HEK293 (cell line): ENCODE data around the gene TLE3.

Experiments
- KLF16 ChIP-seq: fragments of 450-650 bp; formaldehyde crosslinking; IDR thresholded peaks from 2 replicates; pipeline ENCODE4 v1.5.1; 2017; ENCODE audit warnings: missing biosample characterization, missing genetic modification characterization
- KLF7 ChIP-seq: fragments of 450-650 bp; formaldehyde crosslinking; IDR thresholded peaks from 2 replicates; pipeline ENCODE4 v1.5.1; 2016; ENCODE audit warnings: missing biosample characterization, missing genetic modification characterization, borderline replicate concordance
- KLF9 ChIP-seq: fragments of 450-650 bp; formaldehyde crosslinking; IDR thresholded peaks from 2 replicates; pipeline ENCODE4 v1.5.1; 2016; ENCODE audit warnings: missing biosample characterization, missing genetic modification characterization, low read depth
- SCRT1 ChIP-seq: fragments of 450-650 bp; formaldehyde crosslinking; IDR thresholded peaks from 2 replicates; pipeline ENCODE4 v1.5.1; 2016; ENCODE audit warnings: missing biosample characterization, missing genetic modification characterization, borderline replicate concordance
- SP2 ChIP-seq: fragments of 450-650 bp; formaldehyde crosslinking; IDR thresholded peaks from 2 replicates; pipeline ENCODE4 v1.5.1; 2016; ENCODE audit warnings: missing biosample characterization, missing genetic modification characterization
- ZBTB20 ChIP-seq: fragments of 450-650 bp; formaldehyde crosslinking; IDR thresholded peaks from 2 replicates; pipeline ENCODE4 v1.5.1; 2016; ENCODE audit warnings: missing biosample characterization, missing genetic modification characterization
- ZBTB48 ChIP-seq: fragments of 450-650 bp; formaldehyde crosslinking; IDR thresholded peaks from 2 replicates; pipeline ENCODE4 v1.5.1; 2016; ENCODE audit warnings: missing biosample characterization, missing genetic modification characterization
- ZBTB7A ChIP-seq: fragments of 450-650 bp; formaldehyde crosslinking; IDR thresholded peaks from 2 replicates; pipeline ENCODE4 v1.5.1; 2016; ENCODE audit warnings: low read depth, missing biosample characterization, missing genetic modification characterization
- ZFP37 ChIP-seq: fragments of 450-650 bp; formaldehyde crosslinking; IDR thresholded peaks from 2 replicates; pipeline ENCODE4 v1.5.1; 2016; ENCODE audit warnings: missing biosample characterization, missing genetic modification characterization
- ZFP41 ChIP-seq: fragments of 450-650 bp; formaldehyde crosslinking; IDR thresholded peaks from 2 replicates; pipeline ENCODE4 v1.5.1; 2016; ENCODE audit warnings: missing biosample characterization, missing genetic modification characterization, borderline replicate concordance
- ZNF132 ChIP-seq: fragments of 450-650 bp; formaldehyde crosslinking; IDR thresholded peaks from 2 replicates; pipeline ENCODE4 v1.5.1; 2017; ENCODE audit warnings: missing biosample characterization, missing genetic modification characterization, borderline replicate concordance
- ZNF157 ChIP-seq: fragments of 450-650 bp; formaldehyde crosslinking; IDR thresholded peaks from 2 replicates; pipeline ENCODE4 v1.5.1; 2016; ENCODE audit warnings: missing biosample characterization, missing genetic modification characterization
- ZNF18 ChIP-seq: fragments of 450-650 bp; formaldehyde crosslinking; IDR thresholded peaks from 2 replicates; pipeline ENCODE4 v1.5.1; 2016; ENCODE audit warnings: missing biosample characterization, missing genetic modification characterization
- ZNF2 ChIP-seq: fragments of 450-650 bp; formaldehyde crosslinking; IDR thresholded peaks from 2 replicates; pipeline ENCODE4 v1.5.1; 2016; ENCODE audit warnings: missing biosample characterization, missing genetic modification characterization
- ZNF23 ChIP-seq: fragments of 450-650 bp; formaldehyde crosslinking; IDR thresholded peaks from 2 replicates; pipeline ENCODE4 v1.5.1; 2016; ENCODE audit warnings: missing biosample characterization, missing genetic modification characterization, borderline replicate concordance
- ZNF24 ChIP-seq: fragments of 450-650 bp; formaldehyde crosslinking; IDR thresholded peaks from 2 replicates; pipeline ENCODE4 v1.5.1; 2016; ENCODE audit warnings: missing biosample characterization, missing genetic modification characterization
- ZNF280D ChIP-seq: fragments of 450-650 bp; formaldehyde crosslinking; IDR thresholded peaks from 2 replicates; pipeline ENCODE4 v1.5.1; 2016; ENCODE audit warnings: missing biosample characterization, missing genetic modification characterization
- ZNF558 ChIP-seq: fragments of 450-650 bp; formaldehyde crosslinking; IDR thresholded peaks from 2 replicates; pipeline ENCODE4 v1.5.1; 2016; ENCODE audit warnings: missing biosample characterization, missing genetic modification characterization
- ZNF561 ChIP-seq: fragments of 450-650 bp; IDR thresholded peaks from 2 replicates; pipeline ENCODE4 v1.5.1; 2018; ENCODE audit warnings: missing biosample characterization, missing genetic modification characterization, borderline replicate concordance
- ZNF596 ChIP-seq: fragments of 450-650 bp; IDR thresholded peaks from 2 replicates; pipeline ENCODE4 v1.5.0; 2018; ENCODE audit warnings: missing biosample characterization, mild to moderate bottlenecking, missing genetic modification characterization, moderate library complexity
- ZNF624 ChIP-seq: fragments of 450-650 bp; formaldehyde crosslinking; IDR thresholded peaks from 2 replicates; pipeline ENCODE4 v1.5.1; 2017; ENCODE audit warnings: missing biosample characterization, missing genetic modification characterization
- ZNF692 ChIP-seq: fragments of 450-650 bp; formaldehyde crosslinking; IDR thresholded peaks from 2 replicates; pipeline ENCODE4 v1.5.1; 2016; ENCODE audit warnings: missing biosample characterization, missing genetic modification characterization
- ZNF76 ChIP-seq: fragments of 450-650 bp; formaldehyde crosslinking; IDR thresholded peaks from 2 replicates; pipeline ENCODE4; 2016; ENCODE audit warnings: low read depth, missing biosample characterization, missing genetic modification characterization, borderline replicate concordance
- ZNF776 ChIP-seq: fragments of 450-650 bp; formaldehyde crosslinking; IDR thresholded peaks from 2 replicates; pipeline ENCODE4 v1.5.0; 2017; ENCODE audit warnings: missing biosample characterization, missing genetic modification characterization, borderline replicate concordance
- ZSCAN16 ChIP-seq: fragments of 450-650 bp; formaldehyde crosslinking; IDR thresholded peaks from 2 replicates; pipeline ENCODE4 v1.5.1; 2016; ENCODE audit warnings: missing biosample characterization, missing genetic modification characterization
- TF ChIP-seq, protein P1 (sequence below): fragments of 450-650 bp; formaldehyde crosslinking; IDR thresholded peaks from 2 replicates; pipeline ENCODE4 v1.5.1; 2016; ENCODE audit warnings: missing biosample characterization, missing genetic modification characterization, low read depth
- TF ChIP-seq, protein P2 (sequence below): fragments of 450-650 bp; formaldehyde crosslinking; IDR thresholded peaks from 2 replicates; pipeline ENCODE4 v1.5.1; 2016; ENCODE audit warnings: missing biosample characterization, missing genetic modification characterization
- TF ChIP-seq, protein P3 (sequence below): sonication (generic); formaldehyde crosslinking; IDR thresholded peaks from 2 replicates; pipeline ENCODE4 v1.8.1; 2022; ENCODE audit warnings: mild to moderate bottlenecking, moderate library complexity, missing genetic modification reagents

Gene TLE3

DNA sequence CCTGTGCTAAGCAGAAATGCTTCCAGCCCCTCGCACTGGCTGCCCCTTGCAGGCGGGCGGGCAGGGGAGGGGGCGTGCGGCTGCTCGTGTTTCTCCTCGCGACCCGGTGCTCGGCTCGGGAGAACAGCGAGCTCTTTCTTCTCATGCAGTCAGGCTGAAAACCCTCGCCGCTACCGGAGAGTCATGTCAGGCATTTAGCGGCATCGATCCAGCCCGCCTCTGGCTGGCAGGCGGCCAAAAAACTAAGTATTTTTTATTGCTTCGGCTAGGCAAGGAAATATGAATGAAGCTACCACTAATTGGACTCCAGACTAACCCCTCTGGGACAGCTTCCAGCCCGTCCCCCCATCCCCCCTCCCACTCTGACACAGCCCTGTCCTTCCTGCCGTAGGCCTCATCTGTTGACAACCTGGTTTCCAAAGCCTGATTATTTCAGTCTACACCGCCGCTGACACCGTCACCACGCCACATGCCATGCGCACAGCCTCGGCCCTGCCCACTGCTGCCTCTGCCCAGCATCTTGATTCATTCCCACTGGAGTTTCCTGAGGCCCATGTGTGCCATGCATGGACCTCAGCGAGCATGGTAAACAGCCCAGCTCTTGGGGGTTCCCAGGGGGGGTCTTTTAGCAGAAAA lies 35.3 kb downstream of the TLE3 start (continued):
- peak; percentile 58; the same call in 1 of the 2 replicates for TF ChIP-seq KLF9
- peak; percentile 91 for TF ChIP-seq ZNF2 (tag by site-specific recombination)
- TF ChIP-seq ZNF157 (tag by site-specific recombination), result no peak
- no peak for TF ChIP-seq ZFP41 (tag by site-specific recombination)
- TF ChIP-seq KLF16 (tag by site-specific recombination), result peak; percentile 85; the same call in 1 of the 2 replicates
- TF ChIP-seq, protein P1, sequence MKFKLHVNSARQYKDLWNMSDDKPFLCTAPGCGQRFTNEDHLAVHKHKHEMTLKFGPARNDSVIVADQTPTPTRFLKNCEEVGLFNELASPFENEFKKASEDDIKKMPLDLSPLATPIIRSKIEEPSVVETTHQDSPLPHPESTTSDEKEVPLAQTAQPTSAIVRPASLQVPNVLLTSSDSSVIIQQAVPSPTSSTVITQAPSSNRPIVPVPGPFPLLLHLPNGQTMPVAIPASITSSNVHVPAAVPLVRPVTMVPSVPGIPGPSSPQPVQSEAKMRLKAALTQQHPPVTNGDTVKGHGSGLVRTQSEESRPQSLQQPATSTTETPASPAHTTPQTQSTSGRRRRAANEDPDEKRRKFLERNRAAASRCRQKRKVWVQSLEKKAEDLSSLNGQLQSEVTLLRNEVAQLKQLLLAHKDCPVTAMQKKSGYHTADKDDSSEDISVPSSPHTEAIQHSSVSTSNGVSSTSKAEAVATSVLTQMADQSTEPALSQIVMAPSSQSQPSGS (tag by site-specific recombination), result 0 out of 2 replicates have a peak, but pooled peaks have one; percentile 44
- peak; percentile 94 for TF ChIP-seq SCRT1 (tag by site-specific recombination)
- TF ChIP-seq ZNF18 (tag by site-specific recombination), result peak; percentile 92
- TF ChIP-seq ZNF280D (tag by site-specific recombination), result no peak
- no peak; the same call in none of the 2 replicates for TF ChIP-seq ZBTB20 (tag by site-specific recombination)
- peak; percentile 82; the same call in 1 of the 2 replicates for TF ChIP-seq ZNF624 (tag by site-specific recombination)
- no peak for TF ChIP-seq ZNF23 (tag by site-specific recombination)
- no peak for TF ChIP-seq ZFP37 (tag by site-specific recombination)
- peak; percentile 88 for TF ChIP-seq ZNF692
- peak; percentile 15; the same call in 1 of the 2 replicates for TF ChIP-seq ZBTB48 (tag by site-specific recombination)
- no peak; the same call in 1 of the 2 replicates for TF ChIP-seq KLF7 (tag by site-specific recombination)
- TF ChIP-seq ZNF558 (tag by site-specific recombination), result no peak; the same call in 1 of the 2 replicates
- peak; percentile 63 for TF ChIP-seq SP2
- peak; percentile 78 for TF ChIP-seq ZNF76 (tag by site-specific recombination)
- peak; percentile 98 for TF ChIP-seq ZNF561 (tag by site-specific recombination)
- peak; percentile 84 for TF ChIP-seq ZNF776 (tag by site-specific recombination)
- peak; percentile 93 for TF ChIP-seq ZNF24 (tag by site-specific recombination)
- TF ChIP-seq ZBTB7A, result no peak
- TF ChIP-seq, protein P2, sequence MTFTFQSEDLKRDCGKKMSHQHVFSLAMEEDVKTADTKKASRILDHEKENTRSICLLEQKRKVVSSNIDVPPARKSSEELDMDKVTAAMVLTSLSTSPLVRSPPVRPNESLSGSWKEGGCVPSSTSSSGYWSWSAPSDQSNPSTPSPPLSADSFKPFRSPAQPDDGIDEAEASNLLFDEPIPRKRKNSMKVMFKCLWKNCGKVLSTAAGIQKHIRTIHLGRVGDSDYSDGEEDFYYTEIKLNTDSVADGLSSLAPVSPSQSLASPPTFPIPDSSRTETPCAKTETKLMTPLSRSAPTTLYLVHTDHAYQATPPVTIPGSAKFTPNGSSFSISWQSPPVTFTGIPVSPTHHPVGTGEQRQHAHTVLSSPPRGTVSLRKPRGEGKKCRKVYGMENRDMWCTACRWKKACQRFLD, result no peak
- TF ChIP-seq, protein P3, sequence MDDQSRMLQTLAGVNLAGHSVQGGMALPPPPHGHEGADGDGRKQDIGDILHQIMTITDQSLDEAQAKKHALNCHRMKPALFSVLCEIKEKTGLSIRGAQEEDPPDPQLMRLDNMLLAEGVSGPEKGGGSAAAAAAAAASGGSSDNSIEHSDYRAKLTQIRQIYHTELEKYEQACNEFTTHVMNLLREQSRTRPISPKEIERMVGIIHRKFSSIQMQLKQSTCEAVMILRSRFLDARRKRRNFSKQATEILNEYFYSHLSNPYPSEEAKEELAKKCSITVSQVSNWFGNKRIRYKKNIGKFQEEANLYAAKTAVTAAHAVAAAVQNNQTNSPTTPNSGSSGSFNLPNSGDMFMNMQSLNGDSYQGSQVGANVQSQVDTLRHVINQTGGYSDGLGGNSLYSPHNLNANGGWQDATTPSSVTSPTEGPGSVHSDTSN (CRISPR knock-in tag), result no peak
- no peak for TF ChIP-seq ZNF132 (tag by site-specific recombination)
- TF ChIP-seq ZNF596 (tag by site-specific recombination), result peak; percentile 82
- peak; percentile 64; the same call in 1 of the 2 replicates for TF ChIP-seq ZSCAN16 (tag by site-specific recombination)
